Transverse colon (tissue), 4 donors: ENCODE measurements around the gene CT55.

ENCODE experiments used
- POLR2AphosphoS5 ChIP-seq, 3 donors: sonication (generic); formaldehyde crosslinking; IDR thresholded peaks; one replicate each; pipeline ENCODE4 v1.6.1; 2016; ENCODE audit warnings: antibody characterized with exemption in 3 of 3
- TF ChIP-seq, protein P1 (sequence below), 5 experiments: fragments of 200-600 bp in 3 of 5; fragments of 450-650 bp in 2 of 5; sonication (generic) in 3 of 5; IDR thresholded peaks; 1 replicate in 2 of 5; 2 replicates in 3 of 5; pipeline ENCODE4 v1.5.1; 2016 to 2017; ENCODE audit warnings: antibody characterized with exemption in 5 of 5, inconsistent platforms in 3 of 5, mild to moderate bottlenecking in 2 of 5, moderate library complexity in 1 of 5

DNA sequence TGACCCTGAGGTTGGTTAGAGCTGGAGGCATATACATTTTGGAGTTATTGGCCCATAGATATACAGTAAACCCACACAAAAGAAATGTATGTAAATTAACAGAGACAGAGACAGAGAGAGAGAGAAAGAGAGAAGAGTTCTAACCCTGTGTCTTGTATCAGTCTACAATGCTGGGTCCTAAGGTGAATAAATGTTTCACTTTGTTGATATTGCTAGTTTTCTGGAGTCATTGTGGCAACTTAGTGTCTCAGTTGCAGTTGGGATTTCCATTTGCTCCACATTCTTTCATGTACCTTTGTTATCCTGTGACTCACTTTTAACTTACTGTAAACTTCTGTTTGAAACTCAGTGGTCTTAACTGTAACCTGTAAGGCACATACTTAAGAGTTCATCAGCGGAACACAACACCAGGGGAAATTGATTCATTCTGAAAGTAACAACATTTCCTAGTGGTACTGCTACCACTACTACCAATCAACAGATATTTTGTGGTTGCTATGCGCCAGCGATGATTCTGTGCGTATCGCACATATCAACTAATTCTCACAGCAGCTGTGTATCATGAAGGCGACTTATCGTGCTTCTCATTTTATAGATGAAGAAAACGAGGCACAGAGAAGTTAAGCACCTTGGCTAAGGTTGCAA lies 42.1 kb upstream of the CT55 start:
- no peak for TF ChIP-seq POLR2AphosphoS5 (IDR thresholded peaks at IDR 0.05)
- TF ChIP-seq, protein P1, sequence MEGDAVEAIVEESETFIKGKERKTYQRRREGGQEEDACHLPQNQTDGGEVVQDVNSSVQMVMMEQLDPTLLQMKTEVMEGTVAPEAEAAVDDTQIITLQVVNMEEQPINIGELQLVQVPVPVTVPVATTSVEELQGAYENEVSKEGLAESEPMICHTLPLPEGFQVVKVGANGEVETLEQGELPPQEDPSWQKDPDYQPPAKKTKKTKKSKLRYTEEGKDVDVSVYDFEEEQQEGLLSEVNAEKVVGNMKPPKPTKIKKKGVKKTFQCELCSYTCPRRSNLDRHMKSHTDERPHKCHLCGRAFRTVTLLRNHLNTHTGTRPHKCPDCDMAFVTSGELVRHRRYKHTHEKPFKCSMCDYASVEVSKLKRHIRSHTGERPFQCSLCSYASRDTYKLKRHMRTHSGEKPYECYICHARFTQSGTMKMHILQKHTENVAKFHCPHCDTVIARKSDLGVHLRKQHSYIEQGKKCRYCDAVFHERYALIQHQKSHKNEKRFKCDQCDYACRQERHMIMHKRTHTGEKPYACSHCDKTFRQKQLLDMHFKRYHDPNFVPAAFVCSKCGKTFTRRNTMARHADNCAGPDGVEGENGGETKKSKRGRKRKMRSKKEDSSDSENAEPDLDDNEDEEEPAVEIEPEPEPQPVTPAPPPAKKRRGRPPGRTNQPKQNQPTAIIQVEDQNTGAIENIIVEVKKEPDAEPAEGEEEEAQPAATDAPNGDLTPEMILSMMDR (IDR thresholded peaks at IDR 0.05) = no peak
